WTC11 (cell line): ENCODE measurements around the gene SBNO2. TPM values are rescaled to one million over a fixed set of nuclear protein-coding genes. Genes with fewer than 3 reads are reported as not detected.

ENCODE experiments used
- ATAC-seq: fragments of 200-7000 bp; cut with Tn5 transposase; 2 replicates; pipeline ENCODE4 v1.10.0; 2021; ENCODE audit warnings: mild to moderate bottlenecking, moderate library complexity
- CTCF ChIA-PET: fragments of 300-600 bp; sonication (Branson Sonifier 250); formaldehyde crosslinking; loops from one replicate; lab custom pipeline; 2021; ENCODE audit warnings: antibody characterized with exemption; lab: Charles Lee
- POLR2A ChIA-PET: fragments of 350-600 bp; sonication (Branson Sonifier 250); formaldehyde crosslinking; loops from one replicate; lab custom pipeline; 2021; ENCODE audit warnings: antibody characterized with exemption; lab: Charles Lee
- DNase-seq: peaks from one replicate; pipeline ENCODE4 v3.0.0; 2021; ENCODE audit warnings: low spot score
- H3K27ac Mint-ChIP-seq: 2 replicates; pipeline ENCODE4 v1.8.0; 2021; ENCODE audit warnings: mixed read lengths
- H3K27me3 Mint-ChIP-seq: 2 replicates; pipeline ENCODE4 v1.8.0; 2021; ENCODE audit warnings: low read depth, mild to moderate bottlenecking, moderate library complexity, mixed read lengths
- H3K36me3 Mint-ChIP-seq: 2 replicates; pipeline ENCODE4 v1.8.0; 2021; ENCODE audit warnings: mixed read lengths
- H3K4me1 Mint-ChIP-seq: 2 replicates; pipeline ENCODE4 v1.8.0; 2022; ENCODE audit warnings: mixed read lengths
- H3K4me3 Mint-ChIP-seq: 2 replicates; pipeline ENCODE4 v1.8.0; 2021; ENCODE audit warnings: mild to moderate bottlenecking, moderate library complexity, mixed read lengths
- H3K9me3 Mint-ChIP-seq: 2 replicates; pipeline ENCODE4 v1.8.0; 2021; ENCODE audit warnings: mixed read lengths
- ESRRA ChIP-seq: sonication (generic); formaldehyde crosslinking; IDR thresholded peaks from 2 replicates; pipeline ENCODE4 v1.8.1; 2022; ENCODE audit warnings: mild to moderate bottlenecking, missing genetic modification reagents, borderline replicate concordance
- FOXJ3 ChIP-seq: sonication (generic); formaldehyde crosslinking; IDR thresholded peaks from 2 replicates; pipeline ENCODE4 v1.9.0; 2021; ENCODE audit warnings: missing genetic modification reagents, mild to moderate bottlenecking, borderline replicate concordance
- GRHL2 ChIP-seq: fragments of 250-450 bp; sonication (Bioruptor Pico); IDR thresholded peaks from 2 replicates; pipeline ENCODE4 v1.8.0; 2022; ENCODE audit warnings: mild to moderate bottlenecking, moderate library complexity; ENCODE audit not compliant: insufficient replicate concordance, severe bottlenecking
- IRF2 ChIP-seq: sonication (generic); formaldehyde crosslinking; IDR thresholded peaks from 2 replicates; pipeline ENCODE4 v1.8.0; 2022; ENCODE audit warnings: low read depth, missing genetic modification reagents, borderline replicate concordance
- JAZF1 ChIP-seq: fragments of 250-450 bp; sonication (Bioruptor Pico); IDR thresholded peaks from 2 replicates; pipeline ENCODE4 v1.9.0; 2021; ENCODE audit warnings: moderate library complexity, mild to moderate bottlenecking, inconsistent platforms
- NR3C1 ChIP-seq: sonication (generic); formaldehyde crosslinking; conservative IDR thresholded peaks from 2 replicates; pipeline ENCODE4 v1.8.1; 2023; ENCODE audit warnings: low read depth, mild to moderate bottlenecking, missing genetic modification reagents
- PRRX2 ChIP-seq: fragments of 250-450 bp; sonication (Bioruptor Pico); IDR thresholded peaks from 2 replicates; pipeline ENCODE4 v1.8.0; 2021; ENCODE audit warnings: mild to moderate bottlenecking
- SMAD3 ChIP-seq: sonication (generic); formaldehyde crosslinking; IDR thresholded peaks from 2 replicates; pipeline ENCODE4 v1.8.0; 2022; ENCODE audit warnings: missing genetic modification reagents, mild to moderate bottlenecking, borderline replicate concordance
- SP1 ChIP-seq: sonication (generic); formaldehyde crosslinking; conservative IDR thresholded peaks from 2 replicates; pipeline ENCODE4 v1.8.1; 2022; ENCODE audit warnings: missing genetic modification reagents
- TCF7 ChIP-seq: sonication (generic); formaldehyde crosslinking; IDR thresholded peaks from 2 replicates; pipeline ENCODE4 v1.8.0; 2022; ENCODE audit warnings: mild to moderate bottlenecking, low read depth, missing genetic modification reagents, moderate library complexity
- ZNF219 ChIP-seq: sonication (generic); formaldehyde crosslinking; IDR thresholded peaks from 2 replicates; pipeline ENCODE4 v1.8.0; 2023; ENCODE audit warnings: missing genetic modification reagents, mild to moderate bottlenecking, borderline replicate concordance
- ZNF263 ChIP-seq: sonication (generic); formaldehyde crosslinking; IDR thresholded peaks from 2 replicates; pipeline ENCODE4 v1.8.1; 2022; ENCODE audit warnings: low read depth, mild to moderate bottlenecking, moderate library complexity, missing genetic modification reagents
- total RNA-seq: library from RNA; stranded (reverse); gene quantifications from 3 replicates; pipeline ENCODE4 v1.2.3, GENCODE V29; 2021
- TF ChIP-seq, protein P1 (sequence below): sonication (generic); formaldehyde crosslinking; IDR thresholded peaks from 2 replicates; pipeline ENCODE4 v1.8.0; 2022; ENCODE audit warnings: mild to moderate bottlenecking, missing genetic modification reagents
- TF ChIP-seq, protein P2 (sequence below): fragments of 200-600 bp; IDR thresholded peaks from 2 replicates; pipeline ENCODE4 v1.8.0; 2022; ENCODE audit warnings: antibody characterized with exemption
- TF ChIP-seq, protein P3 (sequence below): sonication (generic); formaldehyde crosslinking; IDR thresholded peaks from 2 replicates; pipeline ENCODE4 v1.8.0; 2022; ENCODE audit warnings: mild to moderate bottlenecking, missing genetic modification reagents
- TF ChIP-seq, protein P4 (sequence below): fragments of 250-450 bp; sonication (Bioruptor Pico); IDR thresholded peaks from 2 replicates; pipeline ENCODE4 v1.9.0; 2021; ENCODE audit warnings: mild to moderate bottlenecking
- TF ChIP-seq, protein P5 (sequence below): sonication (generic); formaldehyde crosslinking; IDR thresholded peaks from 2 replicates; pipeline ENCODE4 v1.8.1; 2023; ENCODE audit warnings: mild to moderate bottlenecking, missing genetic modification reagents
- TF ChIP-seq, protein P6 (sequence below): sonication (generic); formaldehyde crosslinking; IDR thresholded peaks from 2 replicates; pipeline ENCODE4 v1.8.1; 2022; ENCODE audit warnings: missing genetic modification reagents, borderline replicate concordance
- TF ChIP-seq, protein P7 (sequence below): fragments of 250-450 bp; sonication (Bioruptor Pico); IDR thresholded peaks from 2 replicates; pipeline ENCODE4 v2.1.2; 2022; ENCODE audit warnings: mild to moderate bottlenecking, moderate library complexity
- TF ChIP-seq, protein P8 (sequence below): fragments of 250-450 bp; sonication (Bioruptor Pico); IDR thresholded peaks from 2 replicates; pipeline ENCODE4 v1.8.0; 2021; ENCODE audit warnings: mild to moderate bottlenecking

The SBNO2 gene
- total RNA-seq, 1 experiment from 2014 or later: 57.3 TPM

DNA sequence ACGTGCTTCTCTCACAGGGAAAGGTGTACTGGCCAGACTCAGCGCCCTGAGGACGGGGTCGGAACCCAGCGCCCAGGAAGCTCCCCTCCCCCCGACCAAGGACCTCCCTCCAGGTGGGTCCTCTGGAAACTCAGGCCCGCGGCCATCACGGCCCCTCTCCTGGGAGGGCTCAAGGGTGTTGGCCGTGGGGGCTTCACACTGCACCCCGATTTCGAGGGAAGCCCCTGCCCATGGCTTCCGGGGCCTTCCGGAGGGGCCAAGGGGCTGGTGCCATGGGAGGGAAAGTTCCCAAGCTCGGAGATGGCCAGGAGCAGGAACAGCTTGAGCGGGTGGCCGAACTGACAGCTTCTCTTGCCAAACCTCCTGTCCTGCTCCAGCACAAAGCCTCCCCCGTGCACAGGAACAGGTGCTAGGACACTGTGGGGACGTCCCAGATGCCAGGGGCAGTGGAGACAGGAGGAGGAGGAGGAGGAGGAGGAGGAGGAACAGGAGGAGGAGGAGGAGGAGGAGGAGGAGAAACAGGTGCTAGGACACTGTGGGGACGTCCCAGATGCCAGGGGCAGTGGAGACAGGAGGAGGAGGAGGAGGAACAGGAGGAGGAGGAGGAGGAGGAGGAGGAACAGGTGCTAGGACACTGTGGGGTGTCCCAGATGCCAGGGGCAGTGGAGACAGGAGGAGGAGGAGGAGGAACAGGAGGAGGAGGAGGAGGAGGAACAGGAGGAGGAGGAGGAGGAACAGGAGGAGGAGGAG lies 10.0 kb downstream of the SBNO2 start (continued):
- TF ChIP-seq, protein P1, sequence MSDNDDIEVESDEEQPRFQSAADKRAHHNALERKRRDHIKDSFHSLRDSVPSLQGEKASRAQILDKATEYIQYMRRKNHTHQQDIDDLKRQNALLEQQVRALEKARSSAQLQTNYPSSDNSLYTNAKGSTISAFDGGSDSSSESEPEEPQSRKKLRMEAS: no peak
- TF ChIP-seq JAZF1 (CRISPR knock-in tag): no peak

DNA sequence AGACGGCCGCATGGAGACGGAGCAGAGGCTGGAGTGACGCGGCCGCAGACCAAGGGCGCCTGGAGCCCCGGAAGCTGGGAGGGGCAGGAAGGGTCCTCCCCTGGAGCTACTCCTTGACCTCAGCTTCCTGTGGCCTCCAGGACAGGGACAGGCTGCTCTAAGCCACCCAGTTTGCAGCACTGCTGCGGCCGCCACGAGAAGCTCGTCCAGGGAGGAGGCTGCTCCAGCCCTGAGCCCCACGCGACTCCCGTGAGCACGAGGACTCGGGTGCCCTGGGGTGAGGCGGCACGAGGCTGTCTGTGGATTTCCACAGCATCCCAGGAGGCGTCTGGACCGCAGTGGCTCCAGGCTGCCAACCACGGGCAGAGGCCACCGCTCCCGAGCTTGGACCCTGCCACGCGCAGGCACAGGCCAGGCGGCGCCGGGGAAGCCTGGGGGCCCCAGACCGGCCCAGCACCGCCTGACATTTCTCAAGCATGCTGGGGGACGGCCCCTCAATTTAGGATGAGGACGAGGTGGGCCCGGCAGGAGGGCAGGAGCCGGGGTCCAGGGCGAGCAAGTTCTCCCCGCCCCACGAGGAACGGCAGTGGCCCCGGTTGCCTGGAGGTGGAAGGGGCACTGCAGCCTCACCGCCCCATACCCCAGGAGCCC lies 10.7 kb downstream of the SBNO2 start:
- CTCF ChIA-PET: interaction anchor here (0.9 to 1.8 kb wide), 2 partner anchors 50 to 59 kb away, joined by 3 to 9 read pairs; no protein-coding TSS in a partner anchor
- TF ChIP-seq NR3C1 (CRISPR knock-in tag) (no peak), PRRX2 (CRISPR knock-in tag) (no peak), SMAD3 (CRISPR knock-in tag) (no peak), ZNF263 (CRISPR knock-in tag) (no peak), FOXJ3 (CRISPR knock-in tag) (no peak), GRHL2 (CRISPR knock-in tag) (no peak), ZNF219 (CRISPR knock-in tag) (no peak), SP1 (CRISPR knock-in tag) (no peak), IRF2 (CRISPR knock-in tag) (no peak), ESRRA (no peak), TCF7 (CRISPR knock-in tag) (no peak)
- TF ChIP-seq, protein P2, sequence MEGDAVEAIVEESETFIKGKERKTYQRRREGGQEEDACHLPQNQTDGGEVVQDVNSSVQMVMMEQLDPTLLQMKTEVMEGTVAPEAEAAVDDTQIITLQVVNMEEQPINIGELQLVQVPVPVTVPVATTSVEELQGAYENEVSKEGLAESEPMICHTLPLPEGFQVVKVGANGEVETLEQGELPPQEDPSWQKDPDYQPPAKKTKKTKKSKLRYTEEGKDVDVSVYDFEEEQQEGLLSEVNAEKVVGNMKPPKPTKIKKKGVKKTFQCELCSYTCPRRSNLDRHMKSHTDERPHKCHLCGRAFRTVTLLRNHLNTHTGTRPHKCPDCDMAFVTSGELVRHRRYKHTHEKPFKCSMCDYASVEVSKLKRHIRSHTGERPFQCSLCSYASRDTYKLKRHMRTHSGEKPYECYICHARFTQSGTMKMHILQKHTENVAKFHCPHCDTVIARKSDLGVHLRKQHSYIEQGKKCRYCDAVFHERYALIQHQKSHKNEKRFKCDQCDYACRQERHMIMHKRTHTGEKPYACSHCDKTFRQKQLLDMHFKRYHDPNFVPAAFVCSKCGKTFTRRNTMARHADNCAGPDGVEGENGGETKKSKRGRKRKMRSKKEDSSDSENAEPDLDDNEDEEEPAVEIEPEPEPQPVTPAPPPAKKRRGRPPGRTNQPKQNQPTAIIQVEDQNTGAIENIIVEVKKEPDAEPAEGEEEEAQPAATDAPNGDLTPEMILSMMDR: no peak
- TF ChIP-seq, protein P3, sequence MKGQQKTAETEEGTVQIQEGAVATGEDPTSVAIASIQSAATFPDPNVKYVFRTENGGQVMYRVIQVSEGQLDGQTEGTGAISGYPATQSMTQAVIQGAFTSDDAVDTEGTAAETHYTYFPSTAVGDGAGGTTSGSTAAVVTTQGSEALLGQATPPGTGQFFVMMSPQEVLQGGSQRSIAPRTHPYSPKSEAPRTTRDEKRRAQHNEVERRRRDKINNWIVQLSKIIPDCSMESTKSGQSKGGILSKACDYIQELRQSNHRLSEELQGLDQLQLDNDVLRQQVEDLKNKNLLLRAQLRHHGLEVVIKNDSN (CRISPR knock-in tag): no peak
- TF ChIP-seq, protein P4, sequence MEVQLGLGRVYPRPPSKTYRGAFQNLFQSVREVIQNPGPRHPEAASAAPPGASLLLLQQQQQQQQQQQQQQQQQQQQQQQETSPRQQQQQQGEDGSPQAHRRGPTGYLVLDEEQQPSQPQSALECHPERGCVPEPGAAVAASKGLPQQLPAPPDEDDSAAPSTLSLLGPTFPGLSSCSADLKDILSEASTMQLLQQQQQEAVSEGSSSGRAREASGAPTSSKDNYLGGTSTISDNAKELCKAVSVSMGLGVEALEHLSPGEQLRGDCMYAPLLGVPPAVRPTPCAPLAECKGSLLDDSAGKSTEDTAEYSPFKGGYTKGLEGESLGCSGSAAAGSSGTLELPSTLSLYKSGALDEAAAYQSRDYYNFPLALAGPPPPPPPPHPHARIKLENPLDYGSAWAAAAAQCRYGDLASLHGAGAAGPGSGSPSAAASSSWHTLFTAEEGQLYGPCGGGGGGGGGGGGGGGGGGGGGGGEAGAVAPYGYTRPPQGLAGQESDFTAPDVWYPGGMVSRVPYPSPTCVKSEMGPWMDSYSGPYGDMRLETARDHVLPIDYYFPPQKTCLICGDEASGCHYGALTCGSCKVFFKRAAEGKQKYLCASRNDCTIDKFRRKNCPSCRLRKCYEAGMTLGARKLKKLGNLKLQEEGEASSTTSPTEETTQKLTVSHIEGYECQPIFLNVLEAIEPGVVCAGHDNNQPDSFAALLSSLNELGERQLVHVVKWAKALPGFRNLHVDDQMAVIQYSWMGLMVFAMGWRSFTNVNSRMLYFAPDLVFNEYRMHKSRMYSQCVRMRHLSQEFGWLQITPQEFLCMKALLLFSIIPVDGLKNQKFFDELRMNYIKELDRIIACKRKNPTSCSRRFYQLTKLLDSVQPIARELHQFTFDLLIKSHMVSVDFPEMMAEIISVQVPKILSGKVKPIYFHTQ (CRISPR knock-in tag): no peak
- TF ChIP-seq, protein P5, sequence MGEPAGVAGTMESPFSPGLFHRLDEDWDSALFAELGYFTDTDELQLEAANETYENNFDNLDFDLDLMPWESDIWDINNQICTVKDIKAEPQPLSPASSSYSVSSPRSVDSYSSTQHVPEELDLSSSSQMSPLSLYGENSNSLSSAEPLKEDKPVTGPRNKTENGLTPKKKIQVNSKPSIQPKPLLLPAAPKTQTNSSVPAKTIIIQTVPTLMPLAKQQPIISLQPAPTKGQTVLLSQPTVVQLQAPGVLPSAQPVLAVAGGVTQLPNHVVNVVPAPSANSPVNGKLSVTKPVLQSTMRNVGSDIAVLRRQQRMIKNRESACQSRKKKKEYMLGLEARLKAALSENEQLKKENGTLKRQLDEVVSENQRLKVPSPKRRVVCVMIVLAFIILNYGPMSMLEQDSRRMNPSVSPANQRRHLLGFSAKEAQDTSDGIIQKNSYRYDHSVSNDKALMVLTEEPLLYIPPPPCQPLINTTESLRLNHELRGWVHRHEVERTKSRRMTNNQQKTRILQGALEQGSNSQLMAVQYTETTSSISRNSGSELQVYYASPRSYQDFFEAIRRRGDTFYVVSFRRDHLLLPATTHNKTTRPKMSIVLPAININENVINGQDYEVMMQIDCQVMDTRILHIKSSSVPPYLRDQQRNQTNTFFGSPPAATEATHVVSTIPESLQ (CRISPR knock-in tag): no peak
- TF ChIP-seq, protein P6, sequence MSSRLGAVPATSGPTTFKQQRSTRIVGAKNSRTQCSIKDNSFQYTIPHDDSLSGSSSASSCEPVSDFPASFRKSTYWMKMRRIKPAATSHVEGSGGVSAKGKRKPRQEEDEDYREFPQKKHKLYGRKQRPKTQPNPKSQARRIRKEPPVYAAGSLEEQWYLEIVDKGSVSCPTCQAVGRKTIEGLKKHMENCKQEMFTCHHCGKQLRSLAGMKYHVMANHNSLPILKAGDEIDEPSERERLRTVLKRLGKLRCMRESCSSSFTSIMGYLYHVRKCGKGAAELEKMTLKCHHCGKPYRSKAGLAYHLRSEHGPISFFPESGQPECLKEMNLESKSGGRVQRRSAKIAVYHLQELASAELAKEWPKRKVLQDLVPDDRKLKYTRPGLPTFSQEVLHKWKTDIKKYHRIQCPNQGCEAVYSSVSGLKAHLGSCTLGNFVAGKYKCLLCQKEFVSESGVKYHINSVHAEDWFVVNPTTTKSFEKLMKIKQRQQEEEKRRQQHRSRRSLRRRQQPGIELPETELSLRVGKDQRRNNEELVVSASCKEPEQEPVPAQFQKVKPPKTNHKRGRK (CRISPR knock-in tag): no peak
- TF ChIP-seq, protein P7, sequence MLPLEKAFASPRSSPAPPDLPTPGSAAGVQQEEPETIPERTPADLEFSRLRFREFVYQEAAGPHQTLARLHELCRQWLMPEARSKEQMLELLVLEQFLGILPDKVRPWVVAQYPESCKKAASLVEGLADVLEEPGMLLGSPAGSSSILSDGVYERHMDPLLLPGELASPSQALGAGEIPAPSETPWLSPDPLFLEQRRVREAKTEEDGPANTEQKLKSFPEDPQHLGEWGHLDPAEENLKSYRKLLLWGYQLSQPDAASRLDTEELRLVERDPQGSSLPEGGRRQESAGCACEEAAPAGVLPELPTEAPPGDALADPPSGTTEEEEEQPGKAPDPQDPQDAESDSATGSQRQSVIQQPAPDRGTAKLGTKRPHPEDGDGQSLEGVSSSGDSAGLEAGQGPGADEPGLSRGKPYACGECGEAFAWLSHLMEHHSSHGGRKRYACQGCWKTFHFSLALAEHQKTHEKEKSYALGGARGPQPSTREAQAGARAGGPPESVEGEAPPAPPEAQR (CRISPR knock-in tag): no peak
- TF ChIP-seq, protein P8, sequence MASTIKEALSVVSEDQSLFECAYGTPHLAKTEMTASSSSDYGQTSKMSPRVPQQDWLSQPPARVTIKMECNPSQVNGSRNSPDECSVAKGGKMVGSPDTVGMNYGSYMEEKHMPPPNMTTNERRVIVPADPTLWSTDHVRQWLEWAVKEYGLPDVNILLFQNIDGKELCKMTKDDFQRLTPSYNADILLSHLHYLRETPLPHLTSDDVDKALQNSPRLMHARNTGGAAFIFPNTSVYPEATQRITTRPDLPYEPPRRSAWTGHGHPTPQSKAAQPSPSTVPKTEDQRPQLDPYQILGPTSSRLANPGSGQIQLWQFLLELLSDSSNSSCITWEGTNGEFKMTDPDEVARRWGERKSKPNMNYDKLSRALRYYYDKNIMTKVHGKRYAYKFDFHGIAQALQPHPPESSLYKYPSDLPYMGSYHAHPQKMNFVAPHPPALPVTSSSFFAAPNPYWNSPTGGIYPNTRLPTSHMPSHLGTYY (CRISPR knock-in tag): no peak
- DNase-seq (no peak), ATAC-seq (no peak)
- Mint-ChIP-seq H3K27ac (no peak overlapping the region), H3K36me3 (no peaks in the 10 kb centered on the region), H3K9me3 (no peaks in the 10 kb centered on the region), H3K4me3 (no peak overlapping the region), H3K27me3 (no peaks in the 10 kb centered on the region), H3K4me1 (peaks cover 11% of the 10 kb centered on the region)
- POLR2A ChIA-PET: no interaction called here
